Measurements from ENCODE around the gene CELF2.

Gene CELF2

DNA sequence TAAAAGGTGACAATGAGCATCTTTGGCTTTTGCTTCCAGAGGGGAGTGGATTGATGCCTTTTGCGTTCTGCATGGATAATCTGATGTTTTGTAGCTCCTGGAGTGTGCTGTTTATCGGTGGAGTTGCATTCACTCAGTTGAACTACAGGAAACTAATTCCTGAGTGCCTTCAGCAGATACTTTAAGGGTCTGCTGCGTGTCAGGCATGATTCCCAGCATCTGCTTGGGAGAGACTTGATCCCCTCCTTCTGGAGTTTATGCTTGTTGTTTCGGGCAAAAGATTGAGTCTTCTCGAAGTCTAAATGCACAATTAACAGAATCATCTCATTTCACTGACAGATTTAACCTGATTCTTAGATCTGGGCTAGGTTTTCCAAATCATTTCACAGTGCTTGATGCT, 46.2 kb downstream of the CELF2 start:
- DNase-seq: no peak

DNA sequence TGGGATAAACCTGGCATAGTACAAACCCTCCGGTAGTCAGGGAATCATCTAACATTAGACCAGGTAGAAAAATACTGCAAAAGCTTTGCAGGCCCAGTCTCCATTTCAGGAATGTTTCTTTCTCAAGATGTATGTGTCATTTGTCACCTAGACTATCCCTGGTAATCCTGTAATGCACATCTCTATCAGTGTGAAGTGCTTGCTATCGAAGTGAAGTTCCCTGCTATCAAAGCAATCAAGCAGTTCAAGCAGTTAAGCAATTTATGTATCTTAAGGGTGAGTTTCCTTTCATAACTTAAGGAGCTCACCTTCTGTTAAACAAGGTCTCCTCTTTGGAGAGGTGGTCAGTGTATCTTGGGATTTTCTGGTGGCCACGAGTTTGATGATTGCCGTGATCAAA, 47.2 kb downstream of the CELF2 start:
- DNase-seq: no peak

DNA sequence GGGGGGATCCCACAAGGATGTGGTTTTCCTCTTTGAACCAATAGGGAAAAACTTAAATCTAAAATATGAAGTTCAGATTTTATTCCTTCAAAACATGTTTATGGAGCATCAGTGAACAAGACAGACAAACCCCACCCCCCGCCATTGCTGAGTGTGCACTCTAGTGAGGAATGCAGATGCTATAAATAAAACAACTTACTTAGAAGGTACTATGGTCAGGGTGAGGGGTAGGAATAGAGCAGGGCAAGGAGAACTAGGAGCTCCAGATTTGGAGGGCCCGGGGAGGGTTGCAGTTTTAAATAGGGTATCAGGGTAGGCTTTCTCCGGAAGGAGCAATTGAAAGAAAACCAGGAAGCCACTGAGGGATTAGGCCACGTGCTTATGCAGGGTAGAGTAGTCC, 47.9 kb downstream of the CELF2 start:
- no peak for DNase-seq

DNA sequence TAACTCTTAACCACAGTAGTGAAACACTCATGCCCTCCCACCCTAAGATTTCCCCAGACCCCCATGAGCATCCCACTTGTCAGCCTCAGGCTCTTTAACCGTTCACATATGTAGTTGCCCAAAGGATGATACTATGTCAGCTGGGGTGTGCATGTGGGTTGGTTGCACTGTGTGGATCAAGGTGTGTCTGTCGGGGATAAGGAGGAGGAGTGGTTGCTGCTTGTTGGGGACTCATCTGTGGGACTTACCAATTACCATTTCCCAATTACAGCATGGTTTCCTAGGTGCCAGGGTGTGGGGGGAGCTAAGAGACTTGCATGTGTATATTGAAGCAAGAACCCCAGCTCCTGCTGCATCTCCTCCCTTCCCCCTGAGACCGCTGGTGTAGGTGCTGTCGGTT, 48.8 kb downstream of the CELF2 start:
- no peak for DNase-seq

DNA sequence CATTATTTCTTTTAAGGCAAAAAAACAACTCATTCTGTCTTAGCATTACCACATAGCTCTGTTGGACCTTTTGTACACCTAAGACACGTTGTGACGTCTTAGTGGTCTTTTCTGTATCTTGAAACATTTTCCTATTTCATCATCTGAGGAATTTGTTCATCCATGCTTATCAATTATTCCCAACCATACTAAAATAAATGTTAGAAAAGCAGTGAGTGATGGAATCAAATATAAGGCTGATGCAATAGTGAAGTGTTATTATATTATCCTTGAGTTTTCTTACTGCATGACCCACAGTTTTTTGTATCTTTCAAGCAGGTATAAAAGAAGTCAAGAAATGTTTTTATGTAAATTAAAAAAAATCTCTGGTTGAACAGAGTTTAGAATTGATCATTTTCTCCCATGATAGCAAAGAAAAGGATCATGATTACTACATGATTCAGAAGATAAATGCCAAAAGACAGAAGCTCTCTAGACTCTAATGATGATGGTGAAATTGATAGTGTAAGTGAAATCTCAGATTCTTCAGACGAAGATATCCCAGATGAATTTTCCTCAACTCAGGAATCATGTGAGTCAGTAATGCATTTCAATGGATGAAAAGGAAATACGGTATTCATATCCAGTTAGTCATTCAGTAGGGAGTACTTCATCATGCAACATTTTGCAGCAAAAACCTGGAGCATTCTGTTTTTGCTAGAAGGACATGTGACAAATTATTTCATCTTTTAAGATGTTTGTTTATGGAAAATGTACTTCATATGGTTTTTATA, 51.4 kb downstream of the CELF2 start:
- DNase-seq: no peak

DNA sequence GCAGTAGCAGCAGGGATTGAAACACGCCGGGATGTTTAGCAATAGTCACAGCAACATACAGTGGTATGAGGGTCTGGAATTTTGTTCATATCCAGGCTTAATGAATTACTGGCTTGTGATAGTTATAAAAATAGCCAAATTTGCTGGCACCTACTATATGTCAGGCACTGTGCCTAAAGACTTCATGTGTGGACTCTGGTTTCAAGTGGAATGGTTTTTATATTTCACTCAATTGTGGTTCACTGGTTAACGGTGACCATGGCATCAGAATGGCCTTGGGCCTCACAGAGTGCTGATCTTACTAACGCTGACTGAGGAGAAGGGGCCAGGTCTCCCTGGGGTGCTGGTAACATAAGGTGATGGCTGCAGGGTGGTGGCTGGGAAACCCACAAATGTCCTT, 55.7 kb downstream of the CELF2 start:
- DNase-seq: no peak

DNA sequence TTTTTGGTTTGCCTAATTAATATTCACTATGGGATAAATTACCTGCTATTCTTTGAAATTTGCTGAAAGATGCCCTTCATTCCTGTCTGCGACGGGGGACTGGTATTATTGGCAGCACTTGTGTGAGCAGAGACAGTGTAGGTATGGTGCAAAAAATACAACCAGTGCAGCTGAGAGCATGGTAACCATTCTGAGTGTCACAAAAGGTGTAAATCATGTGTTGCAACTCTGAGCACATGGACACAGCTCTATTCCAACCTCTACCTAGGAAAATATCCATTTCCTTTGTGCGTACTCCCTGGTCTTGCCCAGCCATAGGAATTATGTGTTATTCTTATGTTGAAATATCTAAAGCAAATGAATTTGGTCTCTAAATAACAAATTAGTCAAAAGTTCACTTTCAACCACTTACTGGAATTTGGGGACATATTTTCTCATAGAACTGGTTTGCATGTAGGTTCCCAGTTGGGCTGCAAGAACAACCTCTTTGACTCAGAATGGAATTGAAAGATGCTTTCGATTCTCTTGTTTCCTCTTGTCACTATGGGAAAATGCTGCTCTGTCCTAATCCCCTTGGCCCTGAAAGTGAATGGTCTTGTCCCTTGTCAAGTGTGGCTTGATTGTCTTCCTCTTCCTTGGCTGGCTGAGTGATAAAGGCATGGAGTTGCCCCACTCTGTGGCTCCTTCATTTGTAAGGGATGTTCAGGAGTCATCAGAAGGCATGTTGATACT, 57.0 kb downstream of the CELF2 start:
- no peak for DNase-seq

DNA sequence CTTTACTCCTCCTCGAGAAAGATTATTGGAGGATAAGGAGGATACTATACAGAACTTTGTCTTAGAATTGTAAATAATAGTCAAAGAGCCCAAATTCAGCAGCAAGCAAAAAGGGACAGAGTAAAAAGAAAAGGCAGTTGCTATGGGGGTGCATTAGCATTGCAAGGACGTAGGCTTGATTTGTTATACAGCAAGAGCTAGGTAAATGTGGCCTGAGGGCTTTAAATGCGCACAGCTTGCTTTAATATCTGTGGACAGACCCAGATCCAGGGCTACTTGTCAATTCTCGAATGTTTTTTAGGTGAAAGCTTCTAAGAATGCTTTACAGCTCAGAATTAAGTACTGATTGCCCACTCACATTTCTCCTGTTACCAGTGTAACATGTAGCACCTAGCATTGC, 58.5 kb downstream of the CELF2 start:
- DNase-seq: no peak

DNA sequence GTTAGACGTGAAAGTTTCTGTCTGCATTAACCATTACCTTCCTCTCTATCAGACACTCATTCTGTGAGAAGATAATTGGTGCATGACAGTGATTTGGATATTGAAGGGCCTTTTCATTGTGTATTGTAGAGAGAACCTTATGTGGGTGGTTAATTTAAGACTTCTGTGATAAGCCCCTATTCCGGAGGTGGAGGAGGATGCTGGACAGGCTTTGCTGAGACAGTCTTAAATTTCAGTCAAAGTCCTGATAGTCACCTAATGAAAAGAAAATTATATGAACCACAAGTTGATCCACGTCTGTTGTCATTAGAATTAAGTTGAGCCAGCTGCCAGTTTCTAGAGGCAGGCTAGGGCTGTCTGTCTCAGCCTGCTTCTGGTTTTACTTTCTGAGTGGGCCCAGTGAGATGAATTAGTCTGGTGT, 62.9 kb downstream of the CELF2 start:
- DNase-seq: no peak

DNA sequence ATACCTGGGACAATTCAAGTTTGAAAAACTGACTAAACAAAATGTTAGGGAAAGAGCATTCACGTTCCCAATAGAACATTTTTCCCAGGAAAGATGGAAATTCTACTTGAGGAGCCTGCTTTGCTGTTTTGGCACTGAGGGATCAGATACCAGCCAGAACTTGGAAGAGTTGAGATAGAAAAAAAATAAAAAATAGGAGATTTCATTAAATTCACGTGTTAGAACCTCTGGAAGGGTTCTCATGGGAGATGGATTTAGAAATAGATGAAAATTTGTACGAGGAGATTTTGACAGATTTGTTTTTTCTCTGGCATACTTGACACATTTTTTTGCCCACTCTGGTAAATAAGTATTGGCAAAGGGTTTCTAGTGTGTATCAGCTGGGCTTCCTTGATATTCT, 63.7 kb downstream of the CELF2 start:
- DNase-seq: no peak

DNA sequence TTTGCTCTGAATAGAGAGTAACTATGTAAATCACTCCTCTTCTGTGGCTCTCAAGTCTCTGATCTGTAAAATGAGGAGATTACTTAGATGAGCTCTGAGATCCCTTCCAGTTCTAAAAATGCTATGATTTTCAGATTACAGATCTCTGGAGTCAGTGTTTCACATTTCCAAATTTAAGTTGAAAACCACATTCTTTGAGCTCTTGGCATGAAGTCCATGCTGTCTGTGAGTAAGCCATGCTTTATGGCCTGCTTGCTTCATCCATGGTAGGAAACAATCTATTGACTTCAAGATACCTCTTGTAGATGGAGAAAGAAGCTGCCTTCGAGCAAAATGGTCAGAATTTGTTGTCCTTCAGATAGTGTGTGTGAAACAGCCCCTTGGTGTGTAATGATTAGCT, 64.9 kb downstream of the CELF2 start:
- DNase-seq: no peak

DNA sequence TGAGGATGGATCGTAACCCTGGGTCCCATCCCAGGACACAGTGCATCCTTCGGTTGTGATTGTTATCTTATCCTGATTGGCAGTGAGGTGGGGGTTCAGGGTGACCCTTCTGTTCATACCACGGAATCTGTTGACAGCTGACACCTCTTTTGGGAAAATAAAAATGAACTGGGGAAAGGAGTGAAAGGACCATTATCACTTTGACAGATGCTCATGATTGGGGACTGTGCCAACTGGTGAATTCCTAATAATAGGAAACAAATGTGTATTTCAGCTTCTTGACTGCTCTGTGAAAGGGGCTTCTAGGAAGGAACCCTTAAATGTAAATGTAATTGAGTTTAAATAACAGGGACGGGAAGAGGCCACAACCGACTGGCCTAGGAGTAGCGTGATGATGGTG, 65.4 kb downstream of the CELF2 start:
- no peak for DNase-seq

DNA sequence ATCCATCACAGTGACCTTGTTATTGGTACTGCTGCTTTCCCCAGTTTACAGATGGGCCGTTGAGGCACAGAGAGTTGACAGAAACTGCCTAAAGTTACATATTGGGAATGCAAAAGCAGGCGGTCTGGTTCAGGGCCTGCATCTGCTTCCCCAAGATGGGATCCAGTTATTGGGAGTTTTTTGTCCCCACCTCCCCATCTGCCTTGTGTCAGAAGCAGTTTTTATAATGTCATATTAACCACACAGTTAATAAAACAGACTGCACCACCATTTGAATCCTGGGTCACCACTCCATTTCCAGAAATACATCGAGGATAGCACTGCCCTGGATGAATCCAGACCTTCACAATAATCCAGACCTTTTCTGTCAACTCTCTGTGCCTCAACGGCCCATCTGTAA, 67.9 kb downstream of the CELF2 start:
- DNase-seq: no peak

DNA sequence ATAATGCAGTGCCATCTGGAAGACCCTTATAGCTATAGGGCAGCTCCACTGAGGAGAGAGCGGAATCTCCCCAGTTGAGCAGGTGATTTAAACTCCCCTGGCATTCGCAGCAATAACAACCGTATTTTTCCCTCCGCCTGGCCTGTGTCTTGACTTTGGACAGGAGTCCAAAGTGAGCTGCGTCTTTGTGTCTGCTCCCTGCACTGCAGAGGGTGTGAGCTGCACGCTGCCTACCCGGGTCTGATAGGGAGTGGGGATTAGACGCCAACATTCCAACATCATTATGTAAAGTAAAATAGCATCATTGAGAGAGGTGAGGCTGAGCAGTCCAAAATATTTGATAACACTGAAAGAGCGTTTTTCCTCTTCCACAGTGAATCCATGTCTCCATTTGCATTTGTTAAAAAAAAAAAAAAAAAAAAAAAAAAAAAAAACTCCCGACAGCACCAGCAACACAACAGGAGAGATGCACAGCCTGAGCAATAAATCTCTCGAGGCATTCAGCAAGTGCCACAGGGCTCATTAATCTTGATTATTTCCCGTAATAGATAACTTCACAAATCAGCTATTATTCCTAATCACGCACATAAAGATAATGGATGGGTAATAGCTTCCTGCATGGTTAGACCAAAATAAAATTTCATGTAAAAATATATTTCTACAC, 68.6 kb downstream of the CELF2 start:
- no peak for DNase-seq

DNA sequence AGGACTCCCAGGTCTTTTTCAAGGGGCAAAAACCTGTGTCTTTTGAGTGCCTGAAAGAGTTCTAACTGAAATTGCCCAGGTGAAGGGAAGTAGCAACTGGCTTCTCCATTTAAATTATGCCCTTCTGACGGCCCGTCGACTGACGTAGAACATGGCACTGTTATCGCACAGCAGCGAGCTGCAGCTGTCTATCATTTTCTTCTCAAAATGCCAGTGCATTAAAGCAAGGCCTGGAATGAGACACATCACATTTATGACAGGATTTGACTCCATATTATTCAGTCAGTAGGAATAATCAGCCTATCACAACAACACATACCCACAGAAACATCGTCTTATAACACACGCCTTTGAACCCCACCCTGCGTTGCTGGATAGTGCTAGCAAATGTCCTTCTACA, 69.7 kb downstream of the CELF2 start:
- no peak for DNase-seq

DNA sequence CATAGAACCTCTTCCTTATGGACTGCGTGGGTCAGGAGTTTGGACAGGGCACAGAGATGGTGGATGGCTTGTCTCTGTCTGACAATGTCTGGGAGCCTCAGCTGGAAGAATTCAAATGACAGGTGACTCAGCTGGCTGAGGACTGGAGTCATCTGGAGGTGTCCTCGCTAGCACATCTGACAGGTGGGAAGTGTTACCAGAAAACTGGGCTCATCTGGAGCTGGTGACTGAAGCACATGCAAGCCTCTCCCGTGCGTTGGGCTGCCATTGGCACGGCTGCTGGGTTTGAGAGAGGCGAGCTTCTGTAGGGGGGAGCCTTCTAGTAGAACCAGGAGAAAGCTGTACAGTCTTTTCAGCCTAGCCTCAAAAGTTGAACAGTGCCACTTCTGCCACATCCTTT, 71.0 kb downstream of the CELF2 start:
- no peak for DNase-seq

DNA sequence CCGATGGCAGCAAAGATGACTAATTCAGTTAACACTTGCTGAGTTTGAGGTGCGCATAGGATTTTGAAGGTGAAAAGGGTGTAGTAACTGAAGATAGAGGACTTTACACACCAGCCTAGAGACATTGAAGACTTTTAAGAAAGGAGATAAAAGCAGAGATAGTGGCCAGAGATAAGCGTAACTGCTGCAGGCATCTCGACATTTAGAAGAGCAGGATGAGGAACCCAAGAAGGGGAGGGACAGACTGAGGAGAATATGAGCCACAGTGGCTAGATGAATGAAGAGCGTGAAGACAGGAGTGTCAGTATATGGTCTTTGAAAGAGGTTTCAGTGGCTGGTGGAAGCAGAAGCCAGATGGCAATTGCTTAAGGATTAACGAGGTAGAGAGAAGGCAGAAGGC, 71.6 kb downstream of the CELF2 start:
- DNase-seq: no peak

DNA sequence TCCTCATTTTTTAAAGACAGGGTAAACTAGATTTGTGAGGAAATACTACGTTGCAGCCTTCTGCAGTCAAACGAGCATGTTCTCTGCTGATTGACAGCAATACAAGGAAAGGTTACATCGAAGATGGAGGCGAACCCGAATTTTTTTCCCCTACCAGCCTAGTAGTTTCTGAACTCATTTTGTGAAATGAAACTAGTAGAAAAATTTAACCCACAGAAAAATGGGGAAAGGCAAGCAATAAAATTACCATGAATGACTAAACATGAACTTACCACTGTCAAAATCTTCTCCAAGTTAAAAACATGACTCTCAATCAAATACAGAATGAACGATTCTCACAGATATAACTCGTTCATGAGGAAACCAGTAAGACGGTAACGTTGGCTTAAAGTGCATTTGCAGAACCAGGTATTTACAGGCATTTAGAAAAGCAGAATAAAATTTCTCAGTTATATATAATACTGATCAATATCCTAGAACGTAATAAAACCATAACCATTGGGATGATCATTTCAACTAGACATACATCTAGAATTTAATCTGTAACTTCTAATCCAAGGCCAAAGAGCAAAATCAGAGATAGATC, 73.9 kb downstream of the CELF2 start:
- DNase-seq: no peak

DNA sequence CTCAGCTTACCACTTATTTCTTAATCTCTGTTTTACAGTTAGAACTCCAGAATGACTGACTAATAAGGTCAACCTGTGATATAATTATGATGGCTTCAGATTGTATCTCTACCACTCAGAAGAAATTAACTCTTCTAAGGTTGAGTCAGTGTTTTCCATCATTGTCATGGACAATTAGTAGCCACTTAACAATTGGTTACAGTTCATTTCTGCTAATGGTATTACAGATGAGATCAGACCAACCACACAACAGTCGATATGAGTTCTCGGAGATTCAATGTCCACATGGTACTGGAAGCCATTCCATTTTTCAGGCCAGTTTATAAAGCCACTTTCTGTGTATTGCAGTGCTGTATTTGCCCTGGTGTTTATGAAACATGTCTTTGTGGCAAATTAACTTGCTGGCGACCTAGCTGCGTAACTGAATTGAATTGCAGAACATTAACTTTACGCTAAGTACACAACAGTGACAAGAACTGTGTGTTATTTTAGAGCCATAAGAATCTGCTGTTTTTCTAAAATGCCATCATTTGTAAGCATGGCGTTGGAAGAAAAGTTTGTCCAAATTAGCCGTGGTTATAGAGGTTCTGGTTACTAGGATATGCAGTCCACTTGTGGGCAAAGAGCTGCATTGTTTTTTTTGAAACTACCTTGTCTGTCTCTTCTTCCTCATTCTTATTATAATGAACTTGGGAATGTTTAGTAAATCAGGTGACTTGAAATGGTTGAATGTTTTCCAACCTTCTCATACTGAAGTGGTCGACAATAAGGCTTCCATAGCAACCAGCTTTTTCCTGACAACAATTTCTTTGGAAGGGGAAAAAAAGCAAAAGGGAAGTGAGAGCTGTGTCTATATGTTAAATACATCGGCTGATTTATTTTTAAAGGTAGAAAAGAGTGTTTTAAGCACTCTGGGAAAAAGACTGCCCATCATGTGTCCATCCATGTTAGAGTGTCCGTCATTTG, 76.4 kb downstream of the CELF2 start:
- no peak for DNase-seq

DNA sequence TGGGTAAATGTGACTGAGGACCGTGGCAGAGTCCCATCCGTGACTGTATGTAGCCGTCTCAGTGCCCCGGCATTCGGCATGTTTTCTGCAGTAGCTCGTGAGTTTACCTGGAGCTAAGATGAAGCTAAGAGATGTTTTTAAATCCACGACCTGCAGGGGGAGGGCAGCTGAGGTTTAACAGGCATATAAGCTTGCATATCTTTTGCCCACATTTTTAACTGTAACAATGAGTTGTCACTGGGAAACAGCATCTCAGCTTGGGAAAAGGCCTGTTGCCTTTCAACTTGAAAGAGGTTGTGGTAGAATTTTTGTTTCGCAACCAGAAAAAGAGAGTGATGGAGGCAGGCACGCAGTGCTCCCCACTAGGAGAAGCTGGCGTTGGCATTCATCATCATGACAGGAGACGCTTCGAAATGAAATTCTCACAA, 77.7 kb downstream of the CELF2 start:
- no peak for DNase-seq

DNA sequence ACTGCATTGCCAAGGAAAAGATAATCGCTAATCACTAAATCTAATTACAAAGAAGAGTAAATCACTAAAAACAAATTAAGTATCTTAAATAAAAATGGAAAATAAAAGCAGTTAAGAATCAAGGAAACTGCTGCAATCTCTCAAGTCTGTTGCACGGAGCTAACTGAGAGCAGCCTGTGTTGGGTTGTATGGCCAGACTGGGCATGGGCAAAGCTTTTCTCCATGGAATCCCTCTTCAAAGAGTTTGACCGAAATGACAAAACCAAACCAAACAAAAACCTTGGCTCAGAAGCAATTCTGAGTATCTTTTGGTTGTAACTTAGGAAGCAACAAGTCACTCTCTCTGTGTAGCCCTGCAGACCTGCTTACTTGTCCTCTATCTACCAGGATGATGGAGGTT, 78.8 kb downstream of the CELF2 start:
- no peak for DNase-seq

DNA sequence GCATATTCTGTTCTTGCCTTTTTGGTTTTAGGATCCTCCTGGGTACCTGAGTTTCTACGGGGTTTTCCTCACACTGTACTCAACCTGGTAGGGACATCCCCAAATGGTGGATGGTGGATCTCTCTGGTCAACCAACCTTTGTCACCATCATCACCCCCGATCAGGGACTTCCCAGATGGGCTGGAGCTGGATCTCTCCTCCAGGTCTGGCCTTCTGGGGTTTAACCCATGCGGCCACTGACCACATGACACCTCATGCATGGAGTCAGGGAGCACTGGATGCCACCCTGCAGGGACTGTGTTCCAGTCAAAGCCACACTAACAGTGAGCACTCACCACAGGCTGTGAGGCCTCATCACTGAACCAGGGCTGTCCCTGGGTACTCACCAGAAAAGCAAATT, 80.0 kb downstream of the CELF2 start:
- no peak for DNase-seq

DNA sequence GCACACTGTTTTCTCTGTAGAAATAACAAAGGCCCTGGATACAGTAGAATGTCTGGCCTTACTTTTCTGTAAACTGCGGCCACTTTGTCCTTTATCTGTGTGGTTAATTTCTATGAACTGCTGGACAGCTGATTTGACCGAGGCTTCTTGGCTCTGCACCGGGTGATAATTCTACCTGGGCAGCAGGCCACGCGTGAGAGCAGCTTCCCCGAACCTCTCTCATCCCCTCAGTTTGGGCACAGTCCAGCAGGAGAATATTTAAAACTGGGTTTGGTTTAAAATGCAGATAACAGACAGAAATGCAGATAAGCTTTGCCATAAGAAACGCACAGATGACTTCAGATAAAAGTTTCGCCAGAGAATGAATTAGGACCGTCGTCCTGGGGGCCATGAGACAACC, 81.0 kb downstream of the CELF2 start:
- no peak for DNase-seq
